GM23248 (cell line): Measurements from ENCODE around the gene MCM9. TPM values are rescaled to one million over a fixed set of nuclear protein-coding genes. Genes with fewer than 3 reads are reported as not detected.

Experiments
- DNase-seq: peaks from one replicate; pipeline ENCODE4 v3.0.0-alpha.2; 2015
- H2AFZ ChIP-seq: fragments of 200-600 bp; sonication (generic); 2 replicates; pipeline ENCODE4 v1.6.1; 2016; ENCODE audit warnings: antibody characterized with exemption
- H3F3A ChIP-seq: fragments of 200-600 bp; sonication (generic); 2 replicates; pipeline ENCODE4 v1.6.1; 2016; ENCODE audit warnings: mild to moderate bottlenecking, antibody characterized with exemption, mixed run types; ENCODE audit not compliant: insufficient read depth
- H3K27ac ChIP-seq: fragments of 200-600 bp; sonication (generic); 2 replicates; pipeline ENCODE4 v1.5.1; 2016; ENCODE audit warnings: mild to moderate bottlenecking
- H3K27me3 ChIP-seq: fragments of 200-600 bp; sonication (generic); replicated peaks from 2 replicates; pipeline ENCODE4 v1.6.1; 2016; ENCODE audit warnings: mild to moderate bottlenecking; ENCODE audit not compliant: insufficient read depth
- H3K36me3 ChIP-seq: fragments of 200-600 bp; sonication (generic); 2 replicates; pipeline ENCODE4 v1.6.1; 2016; ENCODE audit warnings: low read depth, mild to moderate bottlenecking
- H3K4me1 ChIP-seq: fragments of 200-600 bp; sonication (generic); 2 replicates; pipeline ENCODE4 v1.6.1; 2016; ENCODE audit warnings: mild to moderate bottlenecking; ENCODE audit not compliant: insufficient read depth
- H3K4me2 ChIP-seq: fragments of 200-600 bp; sonication (generic); one replicate; pipeline ENCODE4 v1.6.1; 2016; ENCODE audit warnings: mild to moderate bottlenecking; ENCODE audit not compliant: unreplicated experiment
- H3K4me3 ChIP-seq: fragments of 200-600 bp; sonication (generic); 2 replicates; pipeline ENCODE4 v1.5.1; 2016; ENCODE audit warnings: mild to moderate bottlenecking
- H3K79me2 ChIP-seq: fragments of 200-600 bp; sonication (generic); 2 replicates; pipeline ENCODE4 v1.6.1; 2016; ENCODE audit warnings: mild to moderate bottlenecking; ENCODE audit not compliant: insufficient read depth
- H3K9ac ChIP-seq: fragments of 200-600 bp; sonication (generic); 2 replicates; pipeline ENCODE4 v1.6.1; 2016; ENCODE audit warnings: mild to moderate bottlenecking
- H3K9me2 ChIP-seq: fragments of 200-600 bp; sonication (generic); 2 replicates; pipeline ENCODE4 v1.6.1; 2016; ENCODE audit warnings: mixed run types, mild to moderate bottlenecking, moderate library complexity; ENCODE audit not compliant: insufficient read depth
- H3K9me3 ChIP-seq: fragments of 200-600 bp; sonication (generic); one replicate; pipeline ENCODE4 v1.6.1; 2017; ENCODE audit warnings: low read depth
- H4K20me1 ChIP-seq: fragments of 200-600 bp; sonication (generic); 2 replicates; pipeline ENCODE4 v1.6.0; 2016; ENCODE audit not compliant: insufficient read depth
- EZH2 ChIP-seq: fragments of 200-600 bp; sonication (generic); IDR thresholded peaks from 2 replicates; pipeline ENCODE4 v1.6.1; 2018; ENCODE audit warnings: antibody characterized with exemption, mild to moderate bottlenecking; ENCODE audit not compliant: insufficient read depth, poor library complexity, severe bottlenecking
- EZH2phosphoT487 ChIP-seq: fragments of 200-600 bp; sonication (generic); IDR thresholded peaks from 2 replicates; pipeline ENCODE4 v1.6.1; 2018; ENCODE audit warnings: antibody characterized with exemption, moderate library complexity, mild to moderate bottlenecking, low read depth; ENCODE audit not compliant: insufficient read depth
- WGBS, 2 experiments: methylation state at CpG; one replicate each; pipeline ENCODE4 v1.1.6; 2015 to 2017; ENCODE audit warnings: low lambda C conversion rate in 2 of 2, low coverage in 1 of 2; ENCODE audit errors: missing lambda C conversion rate in 2 of 2; 5-methylcytosine and 5-hydroxymethylcytosine counted together
- in situ Hi-C: fragments of 300-500 bp; cut with MboI; formaldehyde crosslinking; loops from 2 replicates; pipeline ENCODE4 v1.15.0; 2020
- polyA plus RNA-seq: library from polyadenylated mRNA; unstranded; fragments of >200 nt; fragmentation: Nextera tagmentation; extraction: Ambion mirVana; gene quantifications from 2 replicates; pipeline ENCODE4 v1.2.1, GENCODE V29; 2016
- total RNA-seq: library from RNA; depleted of rRNA; stranded (reverse); fragments of >200 nt; shearing (Covaris generic); gene quantifications from 2 replicates; pipeline ENCODE4 v1.2.3, GENCODE V29; 2014

MCM9 gene
- total and polyA plus RNA-seq, 2 experiments from 2014 or later: 3.2 to 6.2 TPM

DNA sequence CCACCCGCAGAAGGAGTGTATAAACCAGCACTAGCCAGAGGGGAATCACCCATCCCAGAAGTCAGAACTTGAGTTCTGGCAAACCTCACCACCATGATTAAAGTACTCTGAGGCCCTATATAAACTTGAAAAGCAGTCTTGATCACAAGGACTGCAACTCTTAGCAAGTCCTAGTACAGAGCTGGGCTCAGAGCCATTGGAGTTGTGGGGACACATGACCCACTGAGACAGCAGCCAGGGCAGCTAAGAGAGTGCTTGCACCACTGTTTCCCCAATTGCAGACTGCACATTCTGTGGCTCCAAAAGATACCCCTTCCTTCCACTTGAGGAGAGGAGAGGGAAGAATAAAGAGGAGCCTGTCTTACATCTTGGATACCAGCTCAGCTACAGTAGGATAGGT, 4.7 kb upstream of the MCM9 start:
- Histone ChIP-seq H3K27ac (no peak overlapping the region), H3K4me2 (no peak overlapping the region), H3K4me3 (no peak overlapping the region), H2AFZ (no peak overlapping the region), H3K9me2 (no peaks in the 10 kb centered on the region), H4K20me1 (no peaks in the 10 kb centered on the region), H3K36me3 (no peaks in the 10 kb centered on the region), H3K9me3 (no peaks in the 10 kb centered on the region), H3K9ac (no peak overlapping the region), H3K27me3 (no peaks in the 10 kb centered on the region), H3K79me2 (no peaks in the 10 kb centered on the region), H3K4me1 (no peaks in the 10 kb centered on the region), H3F3A (no peaks in the 10 kb centered on the region)
- DNase-seq: no peak
- in situ Hi-C loops: no loop called here
- TF ChIP-seq EZH2: no peak
- TF ChIP-seq EZH2phosphoT487: no peak
- WGBS, 2 experiments: 91 to 94% methylated on average over 1 of the region's 1 CpG

DNA sequence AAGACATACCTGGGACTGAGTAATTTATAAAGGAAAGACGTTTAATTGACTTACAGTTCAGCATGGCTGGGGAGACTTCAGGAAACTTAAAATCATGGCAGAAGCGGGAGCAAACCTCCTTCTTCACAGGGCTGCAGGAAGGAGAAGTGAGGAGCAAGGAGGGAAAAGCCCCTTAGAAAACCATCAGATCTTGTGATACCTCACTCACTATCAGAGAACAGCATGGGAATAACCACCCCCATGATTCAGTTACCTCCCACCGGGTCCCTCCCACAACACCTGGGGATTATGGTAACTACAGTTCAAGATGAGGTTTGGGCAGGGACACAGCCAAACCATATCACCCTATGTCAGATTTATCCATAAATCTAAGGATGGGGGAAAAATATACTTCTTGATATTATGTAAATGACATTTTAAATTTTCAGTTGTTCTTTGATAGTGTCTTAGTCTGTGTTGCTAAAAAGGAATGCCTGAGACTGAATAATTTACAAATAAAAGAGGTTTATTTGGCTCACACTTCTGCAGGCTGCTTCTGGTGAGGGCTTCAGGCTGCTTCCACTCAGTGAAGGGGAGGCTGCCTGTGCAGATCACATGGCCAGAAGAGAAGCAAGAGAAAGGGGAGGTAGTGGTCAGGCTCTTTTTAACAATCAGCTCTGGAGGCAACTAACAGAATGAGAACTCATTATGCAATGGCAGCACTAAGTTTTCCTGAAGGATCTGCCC, 1.2 kb upstream of the MCM9 start:
- Histone ChIP-seq H3K9ac (no peak overlapping the region), H2AFZ (peak overlapping the region; percentile 99; the same call in 1 of the 2 replicates), H4K20me1 (no peaks in the 10 kb centered on the region), H3K36me3 (no peaks in the 10 kb centered on the region), H3F3A (no peaks in the 10 kb centered on the region), H3K4me3 (no peak overlapping the region), H3K4me2 (no peak overlapping the region), H3K27ac (no peak overlapping the region), H3K9me2 (no peaks in the 10 kb centered on the region), H3K27me3 (no peaks in the 10 kb centered on the region), H3K4me1 (0 out of 2 replicates have a peak, but pooled peaks cover 3% of the 10 kb centered on the region), H3K9me3 (no peaks in the 10 kb centered on the region), H3K79me2 (peaks cover 12% of the 10 kb centered on the region)
- 94 to 95% methylated on average over 3 of the region's 3 CpGs for WGBS, 2 experiments
- DNase-seq: no peak
- TF ChIP-seq EZH2phosphoT487 (no peak), EZH2 (no peak)
- in situ Hi-C loops: no loop called here

DNA sequence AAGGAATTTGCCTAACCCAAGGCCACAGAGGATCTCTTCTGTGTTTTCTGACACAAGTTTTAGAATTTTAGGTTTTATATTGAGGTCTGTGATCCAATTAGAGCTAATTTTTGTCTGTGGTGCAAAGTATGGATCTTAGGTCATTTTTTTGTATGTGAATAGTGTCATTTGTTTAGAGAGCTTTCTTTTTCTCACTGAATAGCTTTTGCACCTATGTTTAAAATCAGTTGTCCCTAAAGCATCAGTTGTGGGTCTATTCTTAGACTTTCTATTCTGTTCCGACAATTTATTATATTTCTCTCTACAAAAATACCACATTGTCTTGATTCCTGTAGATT, 341 bp upstream of the MCM9 start:
- in situ Hi-C loops: no loop called here

DNA sequence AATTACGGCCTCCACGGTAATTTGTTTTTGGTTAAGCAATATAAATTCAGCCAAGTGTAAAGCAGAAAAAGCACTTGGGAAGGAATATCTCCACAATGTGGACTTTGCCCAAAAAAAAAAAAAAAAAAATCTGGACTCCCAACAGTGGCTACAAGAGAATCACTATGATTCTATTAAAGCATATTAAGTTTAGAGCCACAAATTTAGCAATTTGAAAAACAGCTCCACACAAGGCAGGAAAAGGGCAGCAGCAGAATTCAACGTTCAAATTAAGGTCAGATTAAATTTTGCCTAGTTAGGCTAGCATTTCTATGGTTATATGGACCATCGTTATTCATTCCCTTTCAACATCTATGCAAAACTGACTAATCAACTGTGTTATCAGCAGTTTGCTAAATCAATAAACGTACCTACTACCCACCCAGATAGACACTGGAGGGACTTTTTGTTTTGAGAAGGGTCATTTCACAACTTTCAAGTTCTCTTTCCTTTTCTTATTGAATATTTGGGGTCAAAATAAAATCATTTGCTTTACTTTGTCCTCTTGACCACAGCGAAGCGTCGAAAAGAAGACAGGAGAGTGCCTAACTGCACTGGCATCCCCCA, 1.0 kb downstream of the MCM9 start:
- Histone ChIP-seq H3K36me3 (no peaks in the 10 kb centered on the region), H3K9me2 (no peaks in the 10 kb centered on the region), H3K27me3 (no peaks in the 10 kb centered on the region), H3K4me3 (peak overlapping the region; percentile 89), H3K9me3 (no peaks in the 10 kb centered on the region), H3K27ac (no peak overlapping the region; the same call in 1 of the 2 replicates), H2AFZ (peak overlapping the region; percentile 99), H4K20me1 (no peaks in the 10 kb centered on the region), H3K9ac (peak overlapping the region; percentile 83), H3K79me2 (peaks cover 12% of the 10 kb centered on the region), H3F3A (no peaks in the 10 kb centered on the region), H3K4me2 (peak overlapping the region; percentile 81), H3K4me1 (0 out of 2 replicates have a peak, but pooled peaks cover 3% of the 10 kb centered on the region)
- in situ Hi-C loops: no loop called here
- 32 to 37% methylated on average over 8 of the region's 8 CpGs for WGBS, 2 experiments
- DNase-seq: no peak
- no peak for TF ChIP-seq EZH2
- no peak for TF ChIP-seq EZH2phosphoT487

More for the DNA sequence above, 341 bp upstream of the MCM9 start:
- DNase-seq: no peak
- H3K27me3 ChIP-seq: no peaks in the 10 kb centered on the region
- H3K9me2 ChIP-seq: no peaks in the 10 kb centered on the region
- peaks cover 12% of the 10 kb centered on the region for H3K79me2 ChIP-seq
- no peaks in the 10 kb centered on the region for H3K9me3 ChIP-seq
- TF ChIP-seq EZH2 (no peak), EZH2phosphoT487 (no peak)
- H3K4me1 ChIP-seq: 0 out of 2 replicates have a peak, but pooled peaks cover 3% of the 10 kb centered on the region
- 2 to 14% methylated on average over 1 of the region's 1 CpG for WGBS, 2 experiments
- peak overlapping the region; percentile 70 for H3K27ac ChIP-seq
- H3K36me3 ChIP-seq: no peaks in the 10 kb centered on the region
- peak overlapping the region; percentile 81 for H3K4me2 ChIP-seq
- peak overlapping the region; percentile 83 for H3K9ac ChIP-seq
- no peaks in the 10 kb centered on the region for H4K20me1 ChIP-seq
- peak overlapping the region; percentile 99 for H2AFZ ChIP-seq
- H3K4me3 ChIP-seq: peak overlapping the region; percentile 89
- H3F3A ChIP-seq: no peaks in the 10 kb centered on the region
